Thyroid gland (tissue), 4 donors: ENCODE data around the gene EIF2AK3.

Source experiments
- CTCF ChIP-seq, 6 experiments: fragments of 200-600 bp in 3 of 6; fragments of 450-650 bp in 3 of 6; sonication (generic) in 3 of 6; IDR thresholded peaks; one replicate each; pipeline ENCODE4 v1.5.1; 2016 to 2019; ENCODE audit warnings: antibody characterized with exemption in 6 of 6, mild to moderate bottlenecking in 2 of 6, inconsistent platforms in 1 of 6, moderate library complexity in 1 of 6
- POLR2A ChIP-seq, 2 donors: fragments of 450-650 bp; IDR thresholded peaks; one replicate each; pipeline ENCODE4 v1.6.1; 2017; ENCODE audit warnings: antibody characterized with exemption in 2 of 2, mild to moderate bottlenecking in 2 of 2, moderate library complexity in 1 of 2

- no peak for TF ChIP-seq CTCF (IDR thresholded peaks at IDR 0.05)
- TF ChIP-seq POLR2A (IDR thresholded peaks at IDR 0.05): no peak
Observed at GRCh38 chr2:88628571-88628939, 1.3 kb upstream of the EIF2AK3 start.
